Bronchial epithelial cell (primary cell): ENCODE measurements around the gene UBE2L5. TPM values are rescaled to one million over a fixed set of nuclear protein-coding genes. Genes with fewer than 3 reads are reported as not detected.

Source experiments
- DNase-seq: peaks from one replicate; pipeline ENCODE4 v3.0.0-alpha.2; 2010; ENCODE audit warnings: low read depth
- FAIRE-seq: peaks from 2 replicates; lab custom pipeline; 2011; peaks lifted over from hg19 to GRCh38; lab: Jason Lieb, UNC
- H3K27me3 ChIP-seq: 2 replicates; pipeline ENCODE4 v1.5.1; 2011; ENCODE audit warnings: low read length; ENCODE audit not compliant: control insufficient read depth, insufficient read depth
- H3K36me3 ChIP-seq: 2 replicates; pipeline ENCODE4 v1.5.1; 2011; ENCODE audit warnings: low read length; ENCODE audit not compliant: control insufficient read depth, insufficient read depth
- H3K4me3 ChIP-seq: 2 replicates; pipeline ENCODE4 v1.5.1; 2011; ENCODE audit warnings: mild to moderate bottlenecking, low read depth, low read length, control low read depth
- CTCF ChIP-seq: IDR thresholded peaks from 2 replicates; pipeline ENCODE4 v1.5.1; 2011; ENCODE audit warnings: mild to moderate bottlenecking, moderate library complexity, low read length, control low read depth, inconsistent platforms; ENCODE audit not compliant: insufficient read depth, severe bottlenecking
- total RNA-seq: library from RNA; depleted of rRNA; stranded (reverse); fragments of >200 nt; gene quantifications from 2 replicates; pipeline ENCODE4 v1.2.1, GENCODE V29; 2014

The UBE2L5 gene
- total RNA-seq, 1 donor from 2014 or later = not detected

GRCh38 chr13:30423891-30424290, 1.6 kb downstream of the UBE2L5 start:
- Histone ChIP-seq H3K4me3 (no peak overlapping the region), H3K36me3 (no peaks in the 10 kb centered on the region), H3K27me3 (no peaks in the 10 kb centered on the region)
- FAIRE-seq (no peak), DNase-seq (no peak)
- no peak for TF ChIP-seq CTCF

DNA sequence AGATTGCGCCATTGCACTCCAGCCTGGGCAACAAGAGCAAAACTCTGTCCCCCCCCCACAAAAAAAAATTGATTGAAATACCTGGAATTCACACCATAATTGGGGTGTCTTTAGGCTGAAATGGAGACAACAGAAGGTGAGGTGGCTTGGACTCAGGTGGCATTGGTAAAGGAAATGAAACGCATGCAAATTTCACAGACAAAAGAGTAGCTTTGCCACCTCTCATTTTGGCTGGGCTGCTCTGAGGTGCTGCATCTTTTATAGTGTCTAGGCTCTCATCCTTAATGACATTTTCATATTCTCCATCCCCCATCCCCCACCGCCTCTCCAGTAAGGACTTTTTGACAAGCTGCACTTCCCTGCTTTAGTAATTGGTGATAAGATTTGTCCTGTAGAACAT, 6.9 kb downstream of the UBE2L5 start:
- Histone ChIP-seq H3K4me3 (no peak overlapping the region), H3K36me3 (no peaks in the 10 kb centered on the region), H3K27me3 (no peaks in the 10 kb centered on the region)
- TF ChIP-seq CTCF = no peak
- FAIRE-seq = no peak
- DNase-seq = no peak

DNA sequence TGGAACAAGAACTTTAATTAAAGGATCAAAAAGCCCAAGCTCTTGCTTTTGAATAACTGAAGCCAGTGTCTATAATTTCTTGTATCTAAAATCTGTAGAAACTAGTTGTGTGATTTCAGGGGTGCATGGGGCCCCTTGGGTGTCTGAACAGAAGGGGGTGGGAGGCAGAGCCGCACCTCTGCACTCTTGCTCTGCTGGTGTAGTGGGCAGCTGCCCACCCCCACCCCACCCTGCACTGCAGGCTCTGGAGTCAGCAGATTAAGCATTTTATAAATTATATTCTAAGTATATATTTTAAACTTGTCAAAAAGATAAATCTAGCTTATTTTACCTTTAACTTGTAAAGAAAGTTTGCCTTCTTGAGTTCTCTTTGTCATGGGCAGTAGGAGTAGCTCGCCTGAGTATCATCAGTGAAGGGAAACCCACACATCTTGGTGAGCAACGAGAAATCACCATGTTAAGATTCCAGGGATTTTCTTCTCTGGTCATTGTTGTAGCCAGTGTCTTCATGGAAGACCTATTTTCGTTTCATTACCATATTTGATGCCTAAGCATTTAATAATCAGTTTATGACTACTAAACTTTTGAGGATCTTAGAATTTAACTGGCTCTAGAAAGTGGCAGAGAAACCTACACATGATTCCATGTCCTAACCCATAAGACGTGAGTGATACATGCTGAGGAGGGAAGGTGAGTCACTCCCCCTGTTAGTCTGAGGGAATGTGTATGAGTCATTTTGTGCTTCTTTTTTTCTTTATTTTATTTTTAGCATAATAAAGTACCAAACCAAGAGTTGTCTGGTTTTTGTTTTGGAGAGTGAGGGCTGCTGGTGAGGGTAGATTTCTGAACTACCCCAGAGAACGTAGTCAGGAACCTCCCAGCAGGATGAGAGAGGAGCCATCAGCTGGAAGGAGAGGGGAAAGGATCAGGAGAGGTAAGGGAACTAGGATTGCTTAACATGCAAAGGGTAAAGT, 7.7 kb downstream of the UBE2L5 start:
- peak; percentile 94 for DNase-seq
- FAIRE-seq = no peak
- TF ChIP-seq CTCF = no peak
- no peak overlapping the region for H3K4me3 ChIP-seq
- H3K27me3 ChIP-seq = no peaks in the 10 kb centered on the region
- H3K36me3 ChIP-seq = no peaks in the 10 kb centered on the region

- H3K4me3 ChIP-seq = no peak overlapping the region
- TF ChIP-seq CTCF = no peak
- H3K36me3 ChIP-seq = no peaks in the 10 kb centered on the region
- DNase-seq (peak; percentile 92), FAIRE-seq (no peak)
- no peaks in the 10 kb centered on the region for H3K27me3 ChIP-seq
These were observed 9.1 kb downstream of the UBE2L5 start for GRCh38 chr13:30431269-30431940.

- FAIRE-seq = no peak
- Histone ChIP-seq H3K27me3 (no peaks in the 10 kb centered on the region), H3K4me3 (no peak overlapping the region), H3K36me3 (no peaks in the 10 kb centered on the region)
- no peak for TF ChIP-seq CTCF
- DNase-seq = no peak
These were observed 13.7 kb downstream of the UBE2L5 start for GRCh38 chr13:30435911-30436451.
